ENCODE data around the gene LCA5L.
"Not testable (repeated sequence)": the region's sequence is repeated elsewhere in the genome, so short reads cannot be mapped to it uniquely, and the experiment has no call there.

Gene LCA5L

GRCh38 chr21:39386899-39387298 lies 58.7 kb downstream of the LCA5L start:
- no peak for DNase-seq

GRCh38 chr21:39386194-39386593 lies 59.4 kb downstream of the LCA5L start:
- DNase-seq, result no peak

- no peak for DNase-seq
Observed at GRCh38 chr21:39385299-39386145, 60.1 kb downstream of the LCA5L start.

- DNase-seq, result no peak
Observed at GRCh38 chr21:39384674-39385298, 60.8 kb downstream of the LCA5L start.

GRCh38 chr21:39382096-39382495 lies 63.5 kb downstream of the LCA5L start:
- DNase-seq, result not testable (repeated sequence)

- DNase-seq, result no peak
Observed at GRCh38 chr21:39381009-39381408, 64.6 kb downstream of the LCA5L start.

GRCh38 chr21:39379986-39380891 lies 65.3 kb downstream of the LCA5L start:
- peak; percentile 51 for DNase-seq

GRCh38 chr21:39377444-39378050 lies 68.0 kb downstream of the LCA5L start:
- DNase-seq, result no peak

GRCh38 chr21:39375446-39375845 lies 70.1 kb downstream of the LCA5L start:
- no peak for DNase-seq

- no peak for DNase-seq
Observed at GRCh38 chr21:39374046-39374445, 71.5 kb downstream of the LCA5L start.

GRCh38 chr21:39373634-39374033 lies 71.9 kb downstream of the LCA5L start:
- DNase-seq, result no peak

GRCh38 chr21:39369896-39370288 lies 75.7 kb downstream of the LCA5L start:
- DNase-seq, result not testable (repeated sequence)

GRCh38 chr21:39367783-39368182 lies 77.8 kb downstream of the LCA5L start:
- DNase-seq, result no peak

- no peak for DNase-seq
Observed at GRCh38 chr21:39366563-39366962, 79.0 kb downstream of the LCA5L start.

- no peak for DNase-seq
Observed at GRCh38 chr21:39364949-39365348, 80.6 kb downstream of the LCA5L start.

- DNase-seq, result no peak
Observed at GRCh38 chr21:39363607-39364555, 81.7 kb downstream of the LCA5L start.

- no peak for DNase-seq
Observed at GRCh38 chr21:39362733-39363132, 82.8 kb downstream of the LCA5L start.

- no peak for DNase-seq
Observed at GRCh38 chr21:39359382-39359781, 86.2 kb downstream of the LCA5L start.
